D341Med (cell line): ENCODE results near the gene CHFR.
"Not testable (repeated sequence)": the region's sequence is repeated elsewhere in the genome, so short reads cannot be mapped to it uniquely, and the experiment has no call there.

ENCODE experiments used
- DNase-seq: peaks from one replicate; pipeline ENCODE4 v3.0.0; 2012; ENCODE audit warnings: low spot score

Gene CHFR

GRCh38 chr12:132887513-132888351, at the start of gene CHFR:
Gene CHFR (minus strand): TSS chr12:132887605. CDS start chr12:132887328, 277 bp downstream.
- DNase-seq: peak; percentile 98

- DNase-seq: not testable (repeated sequence)
Observed at GRCh38 chr12:132936921-132937320, 49.5 kb upstream of the CHFR start.

- no peak for DNase-seq
Observed at GRCh38 chr12:132936163-132936562, 48.8 kb upstream of the CHFR start.

GRCh38 chr12:132926415-132926833, 39.0 kb upstream of the CHFR start:
- no peak for DNase-seq

- DNase-seq: no peak
Observed at GRCh38 chr12:132925597-132926414, 38.4 kb upstream of the CHFR start.

GRCh38 chr12:132924356-132924755, 37.0 kb upstream of the CHFR start:
- DNase-seq: no peak

- no peak for DNase-seq
Observed at GRCh38 chr12:132923356-132923909, 36.0 kb upstream of the CHFR start.

- no peak for DNase-seq
Observed at GRCh38 chr12:132922676-132923075, 35.3 kb upstream of the CHFR start.

- no peak for DNase-seq
Observed at GRCh38 chr12:132921685-132922084, 34.3 kb upstream of the CHFR start.

- DNase-seq: no peak
Observed at GRCh38 chr12:132918680-132919079, 31.3 kb upstream of the CHFR start.

- no peak for DNase-seq
Observed at GRCh38 chr12:132909030-132909368, 21.6 kb upstream of the CHFR start.

- DNase-seq: peak; percentile 98
Observed at GRCh38 chr12:132908145-132909029, 21.0 kb upstream of the CHFR start.

GRCh38 chr12:132907789-132908144, 20.4 kb upstream of the CHFR start:
- DNase-seq: not testable (repeated sequence)

- no peak for DNase-seq
Observed at GRCh38 chr12:132907216-132907615, 19.8 kb upstream of the CHFR start.

GRCh38 chr12:132904718-132905328, 17.4 kb upstream of the CHFR start:
- peak; percentile 31 for DNase-seq

- DNase-seq: no peak
Observed at GRCh38 chr12:132899033-132899432, 11.6 kb upstream of the CHFR start.

GRCh38 chr12:132888852-132889251, 1.4 kb upstream of the CHFR start:
- no peak for DNase-seq

- no peak for DNase-seq
Observed at GRCh38 chr12:132886529-132887477, 602 bp downstream of the CHFR start.

GRCh38 chr12:132881818-132882217, 5.6 kb downstream of the CHFR start:
- DNase-seq: no peak

GRCh38 chr12:132874620-132875019, 12.8 kb downstream of the CHFR start:
- DNase-seq: not testable (repeated sequence)
